H1 (cell line): Measurements from ENCODE around the gene RPL18. TPM values are rescaled to one million over a fixed set of nuclear protein-coding genes. Genes with fewer than 3 reads are reported as not detected.

Experiments used
- BCL11A ChIP-seq, 2 experiments: IDR thresholded peaks; one replicate each; pipeline ENCODE4 v1.6.1; 2011; ENCODE audit warnings: low read depth in 2 of 2, low read length in 2 of 2, mild to moderate bottlenecking in 2 of 2
- BRCA1 ChIP-seq: IDR thresholded peaks from 2 replicates; pipeline ENCODE4 v1.6.1; 2012; ENCODE audit warnings: low read depth, low read length, improper control_type of control experiment
- CBX5 ChIP-seq: fragments of 300-800, 300-1000 bp; sonication (generic); IDR thresholded peaks from 2 replicates; pipeline ENCODE4 v1.7.1; 2016; ENCODE audit warnings: antibody characterized with exemption, low read length, low read depth
- CHD1 ChIP-seq: IDR thresholded peaks from 2 replicates; pipeline ENCODE4 v1.6.1; 2012; ENCODE audit warnings: low read depth, low read length, improper control_type of control experiment
- EP300 ChIP-seq, 2 experiments: IDR thresholded peaks; 1 replicate in 1 of 2; 2 replicates in 1 of 2; pipeline ENCODE4 v1.6.1; 2011 to 2012; ENCODE audit warnings: low read depth in 2 of 2, low read length in 2 of 2, mild to moderate bottlenecking in 2 of 2, borderline replicate concordance in 1 of 2, inconsistent platforms in 1 of 2, moderate library complexity in 1 of 2
- FOSL1 ChIP-seq: IDR thresholded peaks from 2 replicates; pipeline ENCODE4 v1.6.1; 2011; ENCODE audit warnings: mild to moderate bottlenecking, low read depth, low read length, moderate library complexity; ENCODE audit not compliant: insufficient read depth
- HDAC2 ChIP-seq, 2 experiments: fragments of 300-600 bp in 1 of 2; sonication (generic) in 1 of 2; IDR thresholded peaks; 2 replicates each; pipeline ENCODE4 v1.6.1; 2011 to 2012; ENCODE audit warnings: low read depth in 2 of 2, low read length in 2 of 2, mild to moderate bottlenecking in 2 of 2, moderate library complexity in 2 of 2, borderline replicate concordance in 1 of 2, inconsistent platforms in 1 of 2
- JUND ChIP-seq: IDR thresholded peaks from 2 replicates; pipeline ENCODE4 v1.6.1; 2011; ENCODE audit warnings: mild to moderate bottlenecking, improper control_type of control experiment, low read length
- KDM4A ChIP-seq: IDR thresholded peaks from one replicate; pipeline ENCODE4 v1.7.1; 2012; ENCODE audit warnings: low read depth, mild to moderate bottlenecking, moderate library complexity, low read length, inconsistent platforms; ENCODE audit not compliant: severe bottlenecking
- NRF1 ChIP-seq: IDR thresholded peaks from 2 replicates; pipeline ENCODE4 v1.6.1; 2011; ENCODE audit warnings: mild to moderate bottlenecking, low read depth, low read length, improper control_type of control experiment
- POLR2A ChIP-seq, 2 experiments: IDR thresholded peaks; 1 replicate in 1 of 2; 2 replicates in 1 of 2; pipeline ENCODE4 v1.6.1; 2011; ENCODE audit warnings: low read depth in 2 of 2, low read length in 2 of 2, mild to moderate bottlenecking in 2 of 2; ENCODE audit errors: control extremely low read depth in 1 of 2
- POU5F1 ChIP-seq: IDR thresholded peaks from 2 replicates; pipeline ENCODE4 v1.6.1; 2011; ENCODE audit warnings: low read depth, mild to moderate bottlenecking, low read length, moderate library complexity
- RBBP5 ChIP-seq: IDR thresholded peaks from 2 replicates; pipeline ENCODE4 v1.7.1; 2012; ENCODE audit warnings: low read depth, mild to moderate bottlenecking, inconsistent platforms, low read length, moderate library complexity, borderline replicate concordance
- RFX5 ChIP-seq: IDR thresholded peaks from 2 replicates; pipeline ENCODE4 v1.6.1; 2011; ENCODE audit warnings: low read depth, low read length, improper control_type of control experiment, borderline replicate concordance
- SAP30 ChIP-seq: fragments of 300-600 bp; sonication (generic); IDR thresholded peaks from 2 replicates; pipeline ENCODE4 v1.7.1; 2012; ENCODE audit warnings: low read length, moderate library complexity, mild to moderate bottlenecking, inconsistent platforms; ENCODE audit not compliant: insufficient read depth, insufficient replicate concordance
- SIRT6 ChIP-seq: IDR thresholded peaks from one replicate; pipeline ENCODE4 v1.7.1; 2012; ENCODE audit warnings: low read length, inconsistent platforms
- SP2 ChIP-seq: IDR thresholded peaks from 2 replicates; pipeline ENCODE4 v1.6.1; 2012; ENCODE audit warnings: mild to moderate bottlenecking, low read length, inconsistent platforms
- SRF ChIP-seq: IDR thresholded peaks from 2 replicates; pipeline ENCODE4 v1.6.1; 2011; ENCODE audit warnings: mild to moderate bottlenecking, low read depth, low read length, moderate library complexity
- TAF1 ChIP-seq: IDR thresholded peaks from 2 replicates; pipeline ENCODE4 v1.6.1; 2011; ENCODE audit warnings: mild to moderate bottlenecking, low read depth, low read length
- TAF7 ChIP-seq: optimal IDR thresholded peaks from 2 replicates; pipeline ENCODE3; 2011; ENCODE audit warnings: low read depth, mild to moderate bottlenecking, inconsistent platforms, low read length, moderate library complexity, borderline replicate concordance
- TCF12 ChIP-seq: IDR thresholded peaks from 2 replicates; pipeline ENCODE4 v1.6.1; 2011; ENCODE audit warnings: low read depth, mild to moderate bottlenecking, low read length
- YY1 ChIP-seq: IDR thresholded peaks from 2 replicates; pipeline ENCODE4 v1.6.1; 2011; ENCODE audit warnings: low read depth, mild to moderate bottlenecking, low read length
- ZNF274 ChIP-seq: IDR thresholded peaks from 2 replicates; pipeline ENCODE4 v1.7.0; 2012; ENCODE audit warnings: low read length, borderline replicate concordance; ENCODE audit errors: extremely low read depth
- polyA plus RNA-seq, 7 experiments: library from polyadenylated mRNA; depleted of rRNA in 3 of 7; stranded (reverse) in 5 of 7; unstranded in 2 of 7; fragments of >200 nt in 5 of 7; fragments of 200-250 nt in 2 of 7; gene quantifications; 1 replicate in 5 of 7; 2 replicates in 1 of 7; 4 replicates in 1 of 7; pipeline versions ENCODE4 v1.2.1 to v1.2.3, GENCODE V29; 2011 to 2013; ENCODE audit warnings: missing spikeins in 2 of 7, mixed read lengths in 2 of 7
- total RNA-seq: library from RNA; stranded (reverse); fragmentation: NEBNext Ultra II Directional; extraction: Animal tissue kit (Norgen Biotek cat#: 25700); gene quantifications from 2 replicates; pipeline ENCODE4 v1.2.1, GENCODE V29; 2021
- TF ChIP-seq, protein P1 (sequence below): IDR thresholded peaks from 2 replicates; pipeline ENCODE4 v1.6.1; 2012; ENCODE audit warnings: inconsistent platforms

RPL18 gene
- total and polyA plus RNA-seq, 2 of the 8 experiments (the other 6 are each of a cell fraction or from before 2014, with no cell fraction given), result 1,669 to 2,789 TPM

- TF ChIP-seq TAF7 (peak; percentile 99), SRF (peak; percentile 89), CBX5 (no peak), NRF1 (no peak), JUND (peak; percentile 36; the same call in 1 of the 2 replicates), EP300 (IDR thresholded peaks at IDR 0.05; ENCODE audit: borderline replicate concordance in 1 of 2, low read depth in 2 of 2, low read length in 2 of 2) (no peak; a peak in 1 of 3 replicates), CHD1 (no peak), BCL11A (IDR thresholded peaks at IDR 0.05; ENCODE audit: low read depth in 2 of 2, low read length in 2 of 2) (no peak), RFX5 (no peak), HDAC2 (IDR thresholded peaks at IDR 0.05; ENCODE audit: borderline replicate concordance in 1 of 2, low read depth in 2 of 2, low read length in 2 of 2) (0 out of 4 replicates have a peak, but pooled peaks have one; percentile 14 to 99), SAP30 (no peak), YY1 (peak; percentile 90), SP2 (peak; percentile 99), POLR2A (IDR thresholded peaks at IDR 0.05; ENCODE audit: control extremely low read depth in 1 of 2, low read depth in 2 of 2, low read length in 2 of 2) (peak; percentile 95 to 99), FOSL1 (no peak), KDM4A (peak; percentile 100), POU5F1 (no peak), SIRT6 (no peak), ZNF274 (no peak), TAF1 (peak; percentile 99), RBBP5 (peak; percentile 88), BRCA1 (peak; percentile 10; the same call in 1 of the 2 replicates), TCF12 (no peak)
- TF ChIP-seq, protein P1, sequence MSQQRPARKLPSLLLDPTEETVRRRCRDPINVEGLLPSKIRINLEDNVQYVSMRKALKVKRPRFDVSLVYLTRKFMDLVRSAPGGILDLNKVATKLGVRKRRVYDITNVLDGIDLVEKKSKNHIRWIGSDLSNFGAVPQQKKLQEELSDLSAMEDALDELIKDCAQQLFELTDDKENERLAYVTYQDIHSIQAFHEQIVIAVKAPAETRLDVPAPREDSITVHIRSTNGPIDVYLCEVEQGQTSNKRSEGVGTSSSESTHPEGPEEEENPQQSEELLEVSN, result no peak
Measured at GRCh38 chr19:48618916-48619691, at the start of gene RPL18, which contains the start of gene SPHK2 (continued).
